ENCODE measurements around the gene COL23A1.
A peak's percentile ranks its signal among the peaks of the same experiment; 100 is the strongest.

Gene COL23A1

GRCh38 chr5:178223828-178224335, 366.3 kb downstream of the COL23A1 start:
- Mint-ChIP-seq H3K27me3 (ENCODE audit: low read depth) (no peaks in the 10 kb centered on the region), H3K9me3 (no peaks in the 10 kb centered on the region), H3K4me1 (ENCODE audit: low read depth) (peaks cover 29% of the 10 kb centered on the region), H3K36me3 (ENCODE audit: low read depth) (peaks cover 59% of the 10 kb centered on the region), H3K4me3 (no peak overlapping the region), H3K27ac (no peak overlapping the region)

GRCh38 chr5:178223196-178223773, 366.9 kb downstream of the COL23A1 start:
- H3K36me3 Mint-ChIP-seq (ENCODE audit: low read depth), result peaks cover 61% of the 10 kb centered on the region
- no peak overlapping the region for H3K4me3 Mint-ChIP-seq
- peaks cover 29% of the 10 kb centered on the region for H3K4me1 Mint-ChIP-seq (ENCODE audit: low read depth)
- H3K27me3 Mint-ChIP-seq (ENCODE audit: low read depth), result no peaks in the 10 kb centered on the region
- no peaks in the 10 kb centered on the region for H3K9me3 Mint-ChIP-seq
- H3K27ac Mint-ChIP-seq, result peak overlapping the region; percentile 18

- no peaks in the 10 kb centered on the region for H3K9me3 Mint-ChIP-seq
- H3K4me3 Mint-ChIP-seq, result no peak overlapping the region
- no peak overlapping the region for H3K27ac Mint-ChIP-seq
- H3K4me1 Mint-ChIP-seq (ENCODE audit: low read depth), result peaks cover 21% of the 10 kb centered on the region
- H3K27me3 Mint-ChIP-seq (ENCODE audit: low read depth), result no peaks in the 10 kb centered on the region
- peaks cover 54% of the 10 kb centered on the region for H3K36me3 Mint-ChIP-seq (ENCODE audit: low read depth)
These were observed 367.9 kb downstream of the COL23A1 start for GRCh38 chr5:178222292-178222691.

- H3K9me3 Mint-ChIP-seq, result no peaks in the 10 kb centered on the region
- no peaks in the 10 kb centered on the region for H3K27me3 Mint-ChIP-seq (ENCODE audit: low read depth)
- peaks cover 50% of the 10 kb centered on the region for H3K36me3 Mint-ChIP-seq (ENCODE audit: low read depth)
- peak overlapping the region; percentile 46 for H3K27ac Mint-ChIP-seq
- no peak overlapping the region for H3K4me3 Mint-ChIP-seq
- peaks cover 18% of the 10 kb centered on the region for H3K4me1 Mint-ChIP-seq (ENCODE audit: low read depth)
These were observed 368.3 kb downstream of the COL23A1 start for GRCh38 chr5:178221853-178222252.

GRCh38 chr5:178221282-178221681, 368.9 kb downstream of the COL23A1 start:
- no peak overlapping the region for H3K4me3 Mint-ChIP-seq
- H3K36me3 Mint-ChIP-seq (ENCODE audit: low read depth), result peaks cover 51% of the 10 kb centered on the region
- H3K9me3 Mint-ChIP-seq, result no peaks in the 10 kb centered on the region
- peak overlapping the region; percentile 46 for H3K27ac Mint-ChIP-seq
- no peaks in the 10 kb centered on the region for H3K27me3 Mint-ChIP-seq (ENCODE audit: low read depth)
- H3K4me1 Mint-ChIP-seq (ENCODE audit: low read depth), result peaks cover 20% of the 10 kb centered on the region

GRCh38 chr5:178218827-178219226, 371.4 kb downstream of the COL23A1 start:
- H3K9me3 Mint-ChIP-seq, result no peaks in the 10 kb centered on the region
- H3K27ac Mint-ChIP-seq, result no peak overlapping the region
- no peak overlapping the region for H3K4me3 Mint-ChIP-seq
- no peaks in the 10 kb centered on the region for H3K27me3 Mint-ChIP-seq (ENCODE audit: low read depth)
- H3K36me3 Mint-ChIP-seq (ENCODE audit: low read depth), result peaks cover 52% of the 10 kb centered on the region
- peaks cover 23% of the 10 kb centered on the region for H3K4me1 Mint-ChIP-seq (ENCODE audit: low read depth)

GRCh38 chr5:178218237-178218776, 371.9 kb downstream of the COL23A1 start:
- Mint-ChIP-seq H3K9me3 (no peaks in the 10 kb centered on the region), H3K27me3 (ENCODE audit: low read depth) (no peaks in the 10 kb centered on the region), H3K4me1 (ENCODE audit: low read depth) (peaks cover 27% of the 10 kb centered on the region), H3K36me3 (ENCODE audit: low read depth) (peaks cover 53% of the 10 kb centered on the region), H3K27ac (no peak overlapping the region), H3K4me3 (no peak overlapping the region)

GRCh38 chr5:178216779-178217178, 373.4 kb downstream of the COL23A1 start:
- H3K27ac Mint-ChIP-seq, result no peak overlapping the region
- no peaks in the 10 kb centered on the region for H3K27me3 Mint-ChIP-seq (ENCODE audit: low read depth)
- peaks cover 26% of the 10 kb centered on the region for H3K4me1 Mint-ChIP-seq (ENCODE audit: low read depth)
- peaks cover 54% of the 10 kb centered on the region for H3K36me3 Mint-ChIP-seq (ENCODE audit: low read depth)
- H3K4me3 Mint-ChIP-seq, result no peak overlapping the region
- no peaks in the 10 kb centered on the region for H3K9me3 Mint-ChIP-seq

- Mint-ChIP-seq H3K4me1 (ENCODE audit: low read depth) (peaks cover 20% of the 10 kb centered on the region), H3K27ac (peak overlapping the region; percentile 57), H3K36me3 (ENCODE audit: low read depth) (peaks cover 52% of the 10 kb centered on the region), H3K27me3 (ENCODE audit: low read depth) (no peaks in the 10 kb centered on the region), H3K9me3 (no peaks in the 10 kb centered on the region), H3K4me3 (no peak overlapping the region)
These were observed 374.1 kb downstream of the COL23A1 start for GRCh38 chr5:178216088-178216534.

GRCh38 chr5:178215280-178216002, 374.8 kb downstream of the COL23A1 start:
- Mint-ChIP-seq H3K27ac (no peak overlapping the region), H3K9me3 (no peaks in the 10 kb centered on the region), H3K27me3 (ENCODE audit: low read depth) (no peaks in the 10 kb centered on the region), H3K36me3 (ENCODE audit: low read depth) (peaks cover 54% of the 10 kb centered on the region), H3K4me1 (ENCODE audit: low read depth) (peaks cover 16% of the 10 kb centered on the region), H3K4me3 (no peak overlapping the region)

GRCh38 chr5:178214160-178214803, 375.9 kb downstream of the COL23A1 start:
- Mint-ChIP-seq H3K27ac (no peak overlapping the region), H3K36me3 (ENCODE audit: low read depth) (peaks cover 58% of the 10 kb centered on the region), H3K4me3 (no peak overlapping the region), H3K4me1 (ENCODE audit: low read depth) (peaks cover 15% of the 10 kb centered on the region), H3K9me3 (no peaks in the 10 kb centered on the region), H3K27me3 (ENCODE audit: low read depth) (no peaks in the 10 kb centered on the region)

- H3K27ac Mint-ChIP-seq, result no peak overlapping the region
- no peaks in the 10 kb centered on the region for H3K27me3 Mint-ChIP-seq (ENCODE audit: low read depth)
- H3K9me3 Mint-ChIP-seq, result no peaks in the 10 kb centered on the region
- peaks cover 13% of the 10 kb centered on the region for H3K4me1 Mint-ChIP-seq (ENCODE audit: low read depth)
- no peak overlapping the region for H3K4me3 Mint-ChIP-seq
- H3K36me3 Mint-ChIP-seq (ENCODE audit: low read depth), result peaks cover 58% of the 10 kb centered on the region
These were observed 376.4 kb downstream of the COL23A1 start for GRCh38 chr5:178213748-178214151.

GRCh38 chr5:178213003-178213461, 377.2 kb downstream of the COL23A1 start:
- Mint-ChIP-seq H3K4me1 (ENCODE audit: low read depth) (peaks cover 13% of the 10 kb centered on the region), H3K4me3 (no peak overlapping the region), H3K36me3 (ENCODE audit: low read depth) (peaks cover 58% of the 10 kb centered on the region), H3K27ac (no peak overlapping the region), H3K9me3 (no peaks in the 10 kb centered on the region), H3K27me3 (ENCODE audit: low read depth) (no peaks in the 10 kb centered on the region)

GRCh38 chr5:178212241-178213002, 377.8 kb downstream of the COL23A1 start:
- H3K36me3 Mint-ChIP-seq (ENCODE audit: low read depth), result peaks cover 64% of the 10 kb centered on the region
- H3K9me3 Mint-ChIP-seq, result no peaks in the 10 kb centered on the region
- no peak overlapping the region for H3K4me3 Mint-ChIP-seq
- H3K27ac Mint-ChIP-seq, result no peak overlapping the region
- H3K27me3 Mint-ChIP-seq (ENCODE audit: low read depth), result no peaks in the 10 kb centered on the region
- peaks cover 17% of the 10 kb centered on the region for H3K4me1 Mint-ChIP-seq (ENCODE audit: low read depth)
